HG02885 (cell line): ENCODE results near the gene AATK.

Experiments
- ATAC-seq: cut with Tn5 transposase; IDR thresholded peaks from one replicate; pipeline ENCODE4 v1.9.1; 2021; ENCODE audit warnings: mild to moderate bottlenecking; ENCODE audit not compliant: unreplicated experiment, poor library complexity

Gene AATK

GRCh38 chr17:81166033-81166492, at the start of gene AATK:
AATK (minus strand) TSS chr17:81166221; CDS start chr17:81165992, 229 bp downstream.
- no peak for ATAC-seq

GRCh38 chr17:81213978-81214377, 48.0 kb upstream of the AATK start:
- no peak for ATAC-seq

GRCh38 chr17:81212365-81212764, 46.3 kb upstream of the AATK start:
- ATAC-seq, result no peak

GRCh38 chr17:81210868-81211267, 44.8 kb upstream of the AATK start:
- no peak for ATAC-seq

GRCh38 chr17:81210466-81210865, 44.4 kb upstream of the AATK start:
- ATAC-seq, result no peak

- ATAC-seq, result no peak
These were observed 43.1 kb upstream of the AATK start for GRCh38 chr17:81209141-81209540.

- no peak for ATAC-seq
These were observed 42.6 kb upstream of the AATK start for GRCh38 chr17:81208651-81209050.

GRCh38 chr17:81207610-81208581, 41.9 kb upstream of the AATK start:
- ATAC-seq, result no peak

GRCh38 chr17:81206657-81207056, 40.6 kb upstream of the AATK start:
- ATAC-seq, result no peak

- no peak for ATAC-seq
These were observed 40.1 kb upstream of the AATK start for GRCh38 chr17:81206166-81206565.

GRCh38 chr17:81204578-81204977, 38.6 kb upstream of the AATK start:
- no peak for ATAC-seq

GRCh38 chr17:81203136-81203535, 37.1 kb upstream of the AATK start:
- no peak for ATAC-seq

- ATAC-seq, result no peak
These were observed 36.3 kb upstream of the AATK start for GRCh38 chr17:81202318-81202717.

GRCh38 chr17:81200695-81201580, 34.9 kb upstream of the AATK start:
- ATAC-seq, result no peak

GRCh38 chr17:81200201-81200600, 34.2 kb upstream of the AATK start:
- no peak for ATAC-seq

GRCh38 chr17:81199482-81199830, 33.4 kb upstream of the AATK start:
- ATAC-seq, result no peak

- ATAC-seq, result no peak
These were observed 32.9 kb upstream of the AATK start for GRCh38 chr17:81198826-81199481.

GRCh38 chr17:81197831-81198490, 31.9 kb upstream of the AATK start:
- ATAC-seq, result no peak

- ATAC-seq, result no peak
These were observed 31.4 kb upstream of the AATK start for GRCh38 chr17:81197409-81197795.
